ENCODE results near the gene ATP5ME.
A peak's percentile ranks its signal among the peaks of the same experiment; 100 is the strongest.
"Not testable (repeated sequence)": the region's sequence is repeated elsewhere in the genome, so short reads cannot be mapped to it uniquely, and the experiment has no call there.

The ATP5ME gene, protein sequence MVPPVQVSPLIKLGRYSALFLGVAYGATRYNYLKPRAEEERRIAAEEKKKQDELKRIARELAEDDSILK

DNA sequence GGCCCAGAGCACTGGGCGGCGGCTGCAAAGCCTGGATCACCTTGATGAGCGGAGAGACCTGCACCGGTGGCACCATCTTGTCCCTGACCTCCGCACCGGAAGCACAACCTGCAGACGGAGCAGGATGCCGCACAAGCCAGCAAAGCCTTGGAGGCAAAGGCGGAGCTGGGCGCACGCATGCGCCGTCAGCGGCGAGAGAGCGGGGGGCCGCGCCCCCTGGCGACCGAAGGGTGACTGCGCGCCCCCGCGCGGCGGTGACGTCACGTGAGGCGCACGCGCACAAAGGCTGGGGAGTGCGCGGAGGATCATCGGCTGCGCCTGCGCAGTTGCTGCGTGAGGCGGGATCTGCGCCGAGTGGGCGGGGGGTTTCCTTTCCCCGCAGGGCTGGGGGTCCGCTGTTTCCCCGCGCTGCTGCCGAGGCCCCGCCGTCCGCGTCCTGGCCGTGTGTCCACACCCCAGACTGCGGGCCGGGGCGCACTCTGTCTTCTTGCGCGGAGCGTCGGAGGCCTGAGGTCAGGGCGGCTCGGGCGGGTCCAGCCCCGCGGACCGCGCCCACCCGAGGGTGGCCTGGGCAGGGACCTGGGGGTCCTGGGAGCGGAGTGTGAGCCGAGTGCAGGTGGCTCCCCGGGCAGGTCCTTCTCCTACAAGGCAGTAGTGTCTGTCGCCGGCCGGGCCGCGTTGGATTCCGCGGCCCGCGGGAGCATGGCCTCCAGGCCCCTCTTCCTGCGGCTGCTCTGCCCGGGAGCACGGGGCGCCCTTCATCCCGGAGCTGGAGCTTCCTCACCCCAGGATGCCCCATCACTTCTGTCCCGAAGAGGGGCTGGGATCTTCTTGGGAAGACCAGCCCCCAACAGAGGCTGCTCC is at the start of gene ATP5ME, which contains the start of gene MYL5:
Gene ATP5ME (minus strand): TSS at position 105 of the 864 bp plus-strand sequence. CDS start 29 bp downstream, at position 76.
Gene MYL5 (plus strand): TSS at position 371 of the 864 bp plus-strand sequence. CDS start 3,485 bp downstream, outside the sequence.
- DNase-seq, result peak; percentile 58

DNA sequence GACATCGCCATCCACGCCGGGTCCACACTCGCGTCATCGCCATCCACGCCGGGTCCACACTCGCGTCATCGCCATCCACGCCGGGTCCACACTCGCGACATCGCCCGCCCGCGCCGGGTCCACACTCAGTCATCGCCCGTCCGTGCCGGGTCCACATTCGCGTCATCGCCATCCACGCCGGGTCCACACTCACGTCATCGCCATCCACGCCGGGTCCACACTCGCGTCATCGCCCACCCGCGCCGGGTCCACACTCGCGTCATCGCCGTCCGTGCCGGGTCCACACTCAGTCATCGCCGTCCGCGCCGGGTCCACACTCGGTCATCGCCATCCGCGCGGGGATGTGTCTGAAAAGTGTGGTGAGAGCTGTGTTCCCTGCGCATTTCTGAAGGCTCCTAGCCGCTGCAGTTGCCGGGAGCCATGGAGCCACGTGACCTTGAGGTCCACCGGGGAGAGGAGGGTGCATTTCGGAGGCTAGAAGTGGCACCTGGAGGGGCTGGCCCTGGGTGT is 48.8 kb upstream of the ATP5ME start:
- DNase-seq, result no peak

DNA sequence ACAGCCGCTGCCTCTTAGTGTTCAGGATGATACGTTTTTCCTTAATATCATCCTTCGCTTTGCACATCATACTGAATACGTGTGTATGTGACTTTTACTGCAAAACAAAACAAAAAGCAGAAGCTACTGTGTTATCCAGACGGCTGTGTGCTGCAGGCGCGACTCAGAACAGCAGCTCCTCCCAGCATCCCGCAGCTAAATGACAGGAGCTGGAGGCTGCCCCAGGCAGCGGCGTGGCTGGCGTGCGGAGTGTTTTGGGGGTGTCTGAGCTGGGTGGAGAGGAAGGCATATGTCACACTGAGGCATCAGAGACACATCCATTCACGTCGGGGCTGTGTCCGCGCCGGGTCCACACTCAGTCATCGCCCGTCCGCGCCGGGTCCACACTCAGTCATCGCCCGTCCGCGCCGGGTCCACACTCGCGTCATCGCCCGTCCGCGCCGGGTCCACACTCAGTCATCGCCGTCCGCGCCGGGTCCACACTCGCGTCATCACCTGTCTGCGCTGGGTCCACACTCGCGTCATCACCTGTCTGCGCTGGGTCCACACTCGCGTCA is 48.2 kb upstream of the ATP5ME start:
- no peak for DNase-seq

DNA sequence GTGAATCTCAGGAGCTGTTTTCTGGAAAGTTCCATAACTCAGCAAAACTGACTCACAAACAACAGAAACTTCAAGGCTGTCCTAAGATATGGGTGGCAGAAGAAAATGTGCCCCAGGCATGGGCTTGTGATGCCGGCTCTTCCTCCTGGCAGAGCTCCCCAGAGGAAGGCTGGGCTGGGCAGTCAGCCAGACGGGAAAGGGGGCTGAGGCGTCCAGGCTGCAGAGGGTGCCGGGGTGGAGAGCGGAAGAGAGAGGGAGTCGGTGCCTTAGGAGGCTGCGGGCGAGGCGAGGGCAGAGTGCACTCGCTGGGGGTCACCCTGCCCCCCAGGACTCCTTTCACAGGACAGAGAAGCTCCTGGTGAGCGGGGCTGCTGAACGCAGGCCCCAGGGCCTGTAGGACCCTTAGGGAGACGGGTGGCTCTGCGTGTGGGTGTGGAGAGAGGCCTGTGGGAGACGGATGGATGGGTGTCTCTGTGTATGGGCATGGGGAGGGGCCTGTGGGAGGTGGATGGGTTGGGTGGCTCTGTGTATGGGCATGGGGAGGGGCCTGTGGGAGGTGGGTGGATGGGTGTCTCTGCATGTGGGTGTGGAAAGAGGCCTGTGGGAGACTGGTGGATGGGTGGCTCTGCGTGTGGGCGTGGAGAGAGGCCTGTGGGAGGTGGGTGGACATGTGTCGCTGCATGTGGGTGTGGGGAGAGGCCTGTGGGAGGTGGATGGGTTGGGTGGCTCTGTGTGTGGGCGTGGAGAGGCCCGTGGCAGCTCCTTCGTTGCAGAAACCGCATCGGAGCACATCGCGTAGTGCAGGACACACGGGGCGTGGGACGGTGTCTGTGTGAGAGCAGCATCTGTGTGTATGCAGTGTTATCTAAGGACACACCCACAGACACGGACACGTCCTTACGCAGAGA is 47.4 kb upstream of the ATP5ME start:
- no peak for DNase-seq

DNA sequence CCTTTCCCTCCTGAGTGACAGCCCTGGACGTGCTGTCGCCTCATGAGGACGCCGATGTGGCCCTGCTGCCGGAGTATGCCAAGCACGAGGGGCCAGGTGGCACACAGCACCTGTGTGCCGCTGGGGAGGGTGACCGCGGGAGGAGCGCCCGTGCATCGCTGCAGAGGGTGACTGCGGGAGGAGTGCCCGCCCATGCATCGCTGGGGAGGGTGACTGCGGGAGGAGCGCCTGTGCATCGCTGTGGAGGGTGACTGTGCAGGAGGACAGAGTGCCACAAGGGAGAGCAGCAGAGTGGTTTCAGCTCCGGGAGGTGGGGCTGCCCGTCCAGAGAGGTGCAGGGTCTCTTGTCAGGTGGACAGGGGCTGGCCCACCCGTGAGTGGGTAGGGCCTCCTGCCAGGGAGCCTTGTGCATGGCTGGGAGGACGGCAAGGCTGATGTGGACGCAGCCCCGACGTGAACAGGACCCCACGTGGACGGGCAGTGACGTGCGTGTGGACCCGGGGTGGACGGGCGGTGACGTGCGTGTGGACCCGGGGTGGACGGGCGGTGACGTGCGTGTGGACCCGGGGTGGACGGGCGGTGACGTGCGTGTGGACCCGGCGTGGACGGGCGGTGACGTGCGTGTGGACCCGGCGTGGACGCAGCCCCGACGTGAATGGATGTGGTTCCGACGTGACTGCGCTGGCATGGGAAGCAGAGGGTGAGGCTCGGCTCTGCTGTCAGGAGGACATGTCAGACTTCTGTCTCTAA is 46.2 kb upstream of the ATP5ME start:
- DNase-seq, result no peak

DNA sequence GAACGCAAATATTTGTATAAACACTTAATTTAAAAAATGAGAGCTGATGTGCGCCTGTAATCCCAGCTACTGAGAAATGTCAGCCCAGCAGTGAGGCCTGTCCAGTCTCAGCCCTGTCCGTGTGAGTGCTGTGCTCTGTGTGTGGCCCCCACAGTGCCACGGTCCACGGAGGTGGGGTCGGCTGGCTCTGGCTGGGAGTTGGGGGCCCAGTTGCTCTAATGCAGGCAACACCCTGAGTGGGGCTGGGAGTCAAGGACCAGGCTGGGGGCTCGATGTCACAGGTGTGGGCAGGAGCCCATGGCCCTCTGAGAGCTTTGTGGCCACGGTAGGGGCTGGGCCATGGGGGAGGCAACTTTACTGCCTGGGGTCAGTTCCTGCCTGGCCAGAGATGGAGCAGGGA is 44.4 kb upstream of the ATP5ME start:
- no peak for DNase-seq

DNA sequence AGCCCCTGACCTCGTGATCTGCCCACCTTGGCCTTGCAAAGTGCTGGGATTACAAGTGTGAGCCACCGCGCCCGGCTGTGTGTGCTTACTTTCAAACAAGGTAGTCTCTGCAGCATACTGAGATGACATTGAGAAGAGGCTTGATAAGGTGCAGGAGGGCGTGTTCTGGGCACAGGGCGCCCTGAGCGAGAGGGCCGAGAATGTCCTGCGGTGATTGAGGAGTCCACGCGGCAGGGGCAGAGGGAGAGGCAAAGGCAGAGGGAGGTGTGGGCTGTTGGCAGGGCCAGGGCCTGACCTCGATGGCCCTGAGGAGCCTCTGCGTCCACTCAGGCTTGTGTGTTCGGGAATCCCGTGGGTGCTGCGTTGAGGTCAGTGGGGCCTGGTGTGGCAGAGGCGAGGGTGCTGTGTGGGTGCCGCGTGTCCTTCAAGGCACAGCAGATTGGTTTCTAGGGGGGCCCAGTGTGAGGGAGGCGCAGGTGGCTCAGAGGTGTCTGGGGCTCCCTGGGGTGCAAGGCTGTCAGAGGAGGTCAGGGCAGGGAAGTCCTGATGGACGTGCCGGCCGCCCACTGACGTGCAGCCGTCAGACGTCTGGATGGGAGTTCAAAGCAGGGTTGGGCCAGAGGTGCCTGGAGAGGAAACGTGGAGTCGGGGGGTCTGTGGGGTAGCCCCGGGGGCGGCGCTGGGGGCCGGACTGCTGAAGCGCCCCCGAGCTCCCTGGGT is 43.7 kb upstream of the ATP5ME start:
- no peak for DNase-seq

DNA sequence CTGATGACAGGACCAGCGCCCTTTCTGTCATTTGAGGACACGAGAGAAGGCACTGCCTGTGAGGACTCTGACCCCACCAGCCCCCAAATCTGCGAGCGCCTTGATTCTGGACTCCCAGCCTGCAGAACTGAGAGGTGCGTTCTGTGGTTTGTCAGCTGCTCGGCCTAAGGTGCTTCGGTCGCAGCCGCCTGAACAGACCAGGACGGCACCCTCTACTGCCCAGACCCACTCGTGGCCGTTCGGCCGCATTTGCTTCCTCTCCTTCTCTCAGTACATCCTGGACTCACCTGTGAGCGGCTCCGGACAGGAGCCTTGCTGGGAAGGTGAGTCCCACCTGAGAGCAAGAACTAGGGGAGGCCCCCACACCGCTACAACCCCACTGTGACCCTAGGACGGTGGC is 40.0 kb upstream of the ATP5ME start:
- no peak for DNase-seq

DNA sequence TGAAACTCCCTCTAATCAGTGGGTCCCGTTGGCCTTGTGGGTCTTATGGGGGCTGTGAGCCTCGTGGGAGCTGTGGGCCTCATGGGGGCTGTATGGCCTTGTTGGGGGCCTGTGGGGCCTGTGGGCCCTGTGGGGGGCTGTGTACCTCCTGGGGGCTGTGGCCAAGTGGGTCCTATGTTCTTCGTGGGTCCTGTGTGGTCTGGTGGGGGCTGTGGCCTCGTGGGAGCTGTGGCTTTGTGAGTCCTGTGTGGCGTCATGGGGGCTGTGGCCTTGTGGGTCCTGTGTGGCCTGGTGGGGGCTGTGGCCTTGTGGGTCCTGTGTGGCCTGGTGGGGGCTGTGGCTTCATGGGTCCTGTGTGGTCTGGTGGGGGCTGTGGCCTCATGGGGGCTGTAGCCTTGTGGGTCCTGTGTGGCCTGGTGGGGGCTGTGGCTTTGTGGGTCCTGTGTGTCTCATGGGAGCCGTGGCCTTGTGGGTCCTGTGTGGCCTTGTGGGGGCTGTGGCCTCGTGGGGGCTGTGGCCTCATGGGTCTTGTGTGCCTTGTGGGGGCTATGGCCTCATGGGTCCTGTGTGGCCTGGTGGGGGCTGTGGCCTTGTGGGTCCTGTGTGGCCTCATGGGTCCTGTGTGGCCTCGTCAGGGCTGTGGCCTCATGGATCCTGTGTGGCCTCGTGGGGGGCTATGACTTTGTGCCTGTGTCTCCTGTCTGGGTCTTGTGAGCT is 39.0 kb upstream of the ATP5ME start:
- DNase-seq, result no peak

DNA sequence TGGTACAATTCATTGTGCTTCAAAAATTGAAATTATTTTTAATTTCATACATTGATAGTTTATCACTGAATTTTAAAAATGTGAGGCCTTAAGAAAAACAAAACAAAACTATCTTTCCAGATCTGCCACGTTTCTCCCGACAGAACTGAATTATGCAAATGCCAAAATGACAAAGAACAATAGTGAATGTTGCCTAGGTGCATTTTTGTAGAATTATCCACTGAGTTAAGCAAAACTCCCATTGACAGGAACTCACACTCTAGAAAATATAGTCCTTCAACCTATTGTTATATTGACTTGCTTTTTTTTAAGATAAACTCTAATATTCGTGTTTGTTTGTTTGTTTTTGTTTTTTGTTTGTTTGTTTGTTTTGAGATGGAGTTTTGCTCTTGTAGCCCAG is 38.0 kb upstream of the ATP5ME start:
- DNase-seq, result no peak

DNA sequence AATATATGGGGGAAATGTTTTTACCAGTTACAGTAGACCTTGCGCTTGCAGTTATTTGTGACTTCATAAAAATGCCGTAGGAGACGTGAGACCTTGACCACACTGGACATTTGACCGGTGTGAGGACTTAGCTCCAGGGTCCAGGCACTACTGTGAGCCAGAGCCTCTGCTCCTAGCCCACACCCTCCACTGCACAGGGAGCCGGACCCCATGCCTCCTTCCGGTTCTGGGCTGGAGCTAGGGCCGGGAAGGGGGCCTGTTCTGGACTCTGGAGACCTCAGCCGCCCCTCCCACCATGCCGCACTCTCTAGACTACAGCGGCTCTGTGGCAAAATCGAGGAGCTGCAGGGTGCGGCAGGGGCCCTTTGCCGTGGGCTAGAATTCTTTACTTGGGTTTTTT is 36.8 kb upstream of the ATP5ME start:
- DNase-seq, result no peak

DNA sequence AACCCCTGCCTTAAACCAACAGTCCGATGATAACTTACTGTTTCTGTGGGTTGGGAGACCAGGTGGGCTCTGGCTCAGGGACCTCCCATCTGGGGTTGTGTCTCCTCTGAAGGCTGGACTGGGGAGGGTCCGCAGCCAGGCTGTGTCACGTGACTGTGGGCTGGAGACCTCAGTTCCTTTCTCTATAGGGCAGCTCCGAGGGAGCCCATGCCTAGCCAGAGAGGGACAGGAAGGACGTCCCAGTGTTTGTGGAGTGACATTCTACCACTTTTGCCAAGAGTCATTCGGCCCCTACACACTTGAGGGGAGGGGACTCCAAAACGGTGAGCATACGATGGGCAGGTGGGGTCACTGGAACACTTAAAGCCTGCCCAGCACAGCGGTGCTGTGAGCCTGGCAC is 36.0 kb upstream of the ATP5ME start:
- DNase-seq, result no peak

DNA sequence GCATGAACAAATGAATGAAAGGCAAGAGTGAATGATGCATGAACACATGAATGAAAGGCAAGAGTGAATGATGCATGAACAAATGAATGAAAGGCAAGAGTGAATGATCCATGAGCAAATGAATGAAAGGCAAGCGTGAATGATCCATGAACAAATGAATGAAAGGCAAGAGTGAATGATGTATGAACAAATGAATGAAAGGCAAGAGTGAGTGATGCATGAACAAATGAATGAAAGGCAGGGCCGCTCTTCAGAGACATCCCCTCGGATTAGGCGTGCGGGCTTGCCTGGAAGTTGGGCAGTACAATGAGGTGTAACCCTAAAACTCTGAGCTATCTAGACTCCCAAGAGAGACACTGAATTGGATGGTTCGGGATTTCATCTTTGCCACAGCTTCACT is 35.3 kb upstream of the ATP5ME start:
- DNase-seq, result no peak

DNA sequence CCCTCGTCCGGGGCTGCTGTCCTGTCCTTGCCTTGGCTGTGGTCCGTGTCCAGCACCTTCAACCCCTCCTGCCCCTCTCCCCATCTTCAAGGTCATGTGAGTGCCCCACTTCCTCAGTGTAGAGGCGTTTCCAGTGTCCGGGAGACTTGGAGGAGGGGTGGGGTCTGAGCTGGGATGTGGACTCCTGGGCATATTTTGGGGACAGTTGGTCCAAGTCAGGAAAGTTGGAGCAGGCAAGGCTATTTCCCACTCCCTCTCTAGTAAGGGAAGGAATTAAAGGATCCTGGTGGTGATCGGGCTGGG is 34.5 kb upstream of the ATP5ME start:
- DNase-seq, result no peak

DNA sequence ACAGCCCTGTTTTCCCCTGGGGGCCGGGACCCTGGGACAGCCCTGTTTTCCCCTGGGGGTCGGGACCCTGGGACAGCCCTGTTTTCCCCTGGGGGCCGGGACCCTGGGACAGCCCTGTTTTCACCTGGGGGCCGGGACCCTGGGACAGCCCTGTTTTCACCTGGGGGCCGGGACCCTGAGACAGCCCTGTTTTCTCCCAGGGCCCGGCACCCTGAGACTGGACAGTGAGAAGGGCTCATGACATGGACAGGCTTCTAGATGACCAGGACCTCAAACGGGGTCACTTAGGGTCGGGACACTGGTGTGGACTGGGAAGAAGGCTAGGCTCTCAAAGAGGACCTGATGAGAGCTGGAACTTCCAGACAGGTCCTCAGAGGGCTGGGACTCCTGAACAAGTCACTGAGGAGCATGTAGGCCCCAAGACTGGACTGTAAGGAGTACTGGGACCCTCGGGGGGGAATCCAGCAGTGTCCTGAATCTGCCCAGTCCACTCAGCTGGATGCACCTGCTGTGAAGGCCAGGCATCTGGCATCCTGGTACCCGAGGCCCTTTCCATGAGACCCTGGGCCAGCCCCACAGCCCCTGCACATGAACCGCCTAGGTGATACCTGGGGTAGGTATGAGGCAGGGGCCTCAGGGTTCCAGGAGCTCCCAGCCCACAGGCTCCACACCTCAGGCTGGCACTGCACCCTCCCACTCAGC is 34.0 kb upstream of the ATP5ME start:
- no peak for DNase-seq

DNA sequence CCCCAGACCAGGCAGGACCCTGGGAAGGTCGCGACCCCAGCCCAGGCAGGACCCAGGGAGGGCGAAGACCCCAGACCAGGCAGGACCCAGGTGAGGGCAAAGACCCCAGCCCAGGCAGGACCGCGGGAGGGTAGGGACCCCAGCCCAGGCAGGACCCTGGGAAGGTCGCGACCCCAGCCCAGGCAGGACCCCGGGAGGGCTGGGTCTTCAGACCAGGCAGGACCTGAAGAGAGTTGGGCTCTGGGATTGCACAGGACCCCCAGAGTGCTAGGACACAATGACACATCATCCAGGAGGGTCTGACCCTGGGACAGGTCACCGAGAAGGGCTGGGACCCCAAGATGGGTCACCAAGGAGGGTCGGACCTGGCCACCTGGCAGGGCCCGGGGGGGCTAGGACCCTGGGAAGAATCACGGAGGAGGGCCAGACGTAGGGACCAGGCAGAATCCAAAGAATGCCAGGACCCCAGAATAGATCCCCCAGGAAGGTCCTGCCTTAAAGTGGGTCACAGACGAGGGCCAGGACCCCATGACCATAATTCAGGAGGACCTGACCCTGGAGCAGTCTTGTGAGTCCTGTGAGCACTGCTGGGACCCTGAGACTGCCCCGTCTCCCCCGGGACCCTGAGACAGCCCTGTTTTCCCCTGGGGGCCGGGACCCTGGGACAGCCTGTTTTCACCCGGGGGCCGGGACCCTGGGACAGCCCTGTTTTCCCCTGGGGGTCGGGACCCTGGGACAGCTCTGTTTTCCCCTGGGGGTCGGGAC is 32.9 kb upstream of the ATP5ME start:
- no peak for DNase-seq

DNA sequence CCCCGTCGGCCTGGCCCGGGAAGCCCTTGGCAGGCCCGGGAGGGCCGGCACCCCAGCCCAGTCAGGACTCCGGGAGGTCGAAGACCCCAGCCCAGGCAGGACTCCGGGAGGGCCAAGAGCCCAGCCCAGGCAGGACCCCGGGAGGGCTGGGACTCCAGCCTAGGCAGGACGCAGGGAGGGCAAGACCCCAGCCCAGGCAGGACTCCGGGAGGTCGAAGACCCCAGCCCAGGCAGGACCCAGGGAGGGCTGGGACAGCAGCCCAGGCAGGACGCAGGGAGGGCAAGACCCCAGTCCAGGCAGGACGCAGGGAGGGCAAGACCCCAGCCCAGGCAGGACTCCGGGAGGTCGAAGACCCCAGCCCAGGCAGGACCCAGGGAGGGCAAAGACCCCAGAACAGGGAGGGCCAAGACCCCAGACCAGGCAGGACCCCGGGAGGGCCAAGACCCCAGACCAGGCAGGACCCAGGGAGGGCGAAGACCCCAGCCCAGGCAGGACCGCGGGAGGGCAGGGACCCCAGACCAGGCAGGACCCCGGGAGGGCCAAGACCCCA is 32.1 kb upstream of the ATP5ME start:
- DNase-seq, result not testable (repeated sequence)

DNA sequence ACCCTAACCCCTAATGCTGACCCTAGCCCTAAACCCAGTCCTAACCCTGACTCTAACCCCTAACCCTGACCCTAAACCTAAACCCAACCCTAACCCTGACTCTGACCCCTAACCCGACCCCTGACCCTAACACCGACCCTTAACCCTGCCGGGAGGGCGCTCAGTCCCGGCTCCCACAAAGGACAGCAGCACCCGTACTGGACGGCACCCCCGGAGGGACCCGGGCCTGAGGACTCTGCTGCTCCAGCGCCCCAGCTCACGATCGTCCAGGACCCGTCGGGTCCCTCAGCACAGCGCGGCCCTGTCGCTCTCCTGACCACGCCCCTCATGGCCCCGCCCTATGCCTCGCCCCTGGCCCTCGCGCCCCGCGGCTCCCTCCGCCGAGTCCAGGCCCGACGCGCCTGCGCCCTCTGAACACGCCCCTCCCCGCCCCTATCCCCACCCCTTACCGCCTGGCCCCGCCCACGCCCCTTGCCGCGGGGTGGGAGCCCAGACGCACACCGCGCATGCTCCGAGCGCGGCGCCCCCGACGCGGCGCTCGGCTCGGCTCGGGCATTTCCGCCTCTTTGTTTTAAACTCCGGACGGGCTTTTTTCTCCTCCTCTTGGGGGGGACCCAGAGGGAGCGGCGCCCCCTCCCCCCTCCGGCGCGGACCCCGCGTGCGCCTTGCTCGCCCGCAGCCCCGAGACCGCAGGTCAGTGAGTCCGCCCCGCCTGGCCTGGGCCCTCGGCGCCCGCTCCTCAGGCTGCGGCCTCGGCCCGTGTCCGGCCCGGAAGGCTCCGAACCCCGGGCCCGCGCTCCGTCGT is 31.4 kb upstream of the ATP5ME start, which contains the start of gene PCGF3:
Gene PCGF3 (plus strand): TSS at position 555 of the 805 bp plus-strand sequence. CDS start 27,849 bp downstream, outside the sequence.
- peak; percentile 15 for DNase-seq
